ENCODE data around the gene POU5F1. TPM values are rescaled to one million over a fixed set of nuclear protein-coding genes. Genes with fewer than 3 reads are reported as not detected.

Gene POU5F1
- polyA plus RNA-seq, 1 of the 3 experiments (the other 2 are of a cell fraction) = not detected

- TF ChIP-seq GABPA (IDR thresholded peaks at IDR 0.05; ENCODE audit: low read depth) = no peak
- no peak for TF ChIP-seq CTCF (IDR thresholded peaks at IDR 0.05)
- peak; percentile 95 for TF ChIP-seq NFIC (IDR thresholded peaks at IDR 0.05; ENCODE audit: borderline replicate concordance)
- TF ChIP-seq TEAD4 (IDR thresholded peaks at IDR 0.05; ENCODE audit: borderline replicate concordance, insufficient read depth) = no peak
- no peak for TF ChIP-seq REST (IDR thresholded peaks at IDR 0.05; ENCODE audit: low read depth, low read length)
- TF ChIP-seq CHD2 (IDR thresholded peaks at IDR 0.05; ENCODE audit: low read length, partially characterized antibody) = no peak
- no peak for TF ChIP-seq ZBTB33 (IDR thresholded peaks at IDR 0.05; ENCODE audit: borderline replicate concordance, low read depth)
- TF ChIP-seq MEF2A (IDR thresholded peaks at IDR 0.05; ENCODE audit: borderline replicate concordance, low read depth) = no peak
- no peak for TF ChIP-seq TAF1 (IDR thresholded peaks at IDR 0.05; ENCODE audit: borderline replicate concordance, low read depth, low read length)
These were observed 47.4 kb downstream of the POU5F1 start (continued) for GRCh38 chr6:31122791-31123706.

- no peak overlapping the region for H3K4me3 ChIP-seq (ENCODE audit: low read depth in 2 of 2, low read length in 1 of 2)
- CTCF ChIA-PET = interaction anchor here (2.4 kb wide), 1 partner anchor 16 kb away, joined by 7 read pairs; no protein-coding TSS in a partner anchor
- H2AFZ ChIP-seq (ENCODE audit: low read depth) = no peak overlapping the region
- no peak overlapping the region for H3K4me2 ChIP-seq
- H3K27me3 ChIP-seq (ENCODE audit: insufficient read depth) = no peaks in the 10 kb centered on the region
- H3K4me1 ChIP-seq (ENCODE audit: control insufficient read depth in 1 of 2, insufficient read depth in 2 of 2, low read depth in 1 of 2, low read length in 1 of 2) = peaks cover 2 to 8% of the 10 kb centered on the region in 2 experiments; a peak in 2 of 4 replicates
- H3K27ac ChIP-seq (ENCODE audit: low read depth in 2 of 2, low read length in 1 of 2) = no peak overlapping the region
- H3K9me2 ChIP-seq = no peaks in the 10 kb centered on the region
- no peaks in the 10 kb centered on the region for H3K9me3 ChIP-seq
- peaks cover 3% of the 10 kb centered on the region for H3F3A ChIP-seq (replicated peaks; ENCODE audit: insufficient read depth)
- H4K20me1 ChIP-seq (ENCODE audit: insufficient read depth) = 0 out of 2 replicates have a peak, but pooled peaks cover 3% of the 10 kb centered on the region
- POLR2A ChIA-PET = no interaction called here
- H3K9ac ChIP-seq = no peak overlapping the region
- 76% methylated on average over 7 of the region's 12 CpGs for WGBS (ENCODE audit: low lambda C conversion rate)
- peaks cover 18% of the 10 kb centered on the region for H3K79me2 ChIP-seq (ENCODE audit: insufficient read depth)
- H3K36me3 ChIP-seq (replicated peaks in 1 of 2; ENCODE audit: control insufficient read depth in 1 of 2, insufficient read depth in 2 of 2, low read length in 1 of 2) = no peaks in the 10 kb centered on the region
- DNase-seq = no peak
- TF ChIP-seq MEF2A (IDR thresholded peaks at IDR 0.05; ENCODE audit: borderline replicate concordance, low read depth) = no peak
- TF ChIP-seq RCOR1 (IDR thresholded peaks at IDR 0.05; ENCODE audit: low read length) = no peak
- TF ChIP-seq CTCF (IDR thresholded peaks at IDR 0.05) = no peak
- TF ChIP-seq POLR2AphosphoS5 (IDR thresholded peaks at IDR 0.05; ENCODE audit: low read depth, low read length) = no peak
- no peak for TF ChIP-seq YY1 (IDR thresholded peaks at IDR 0.05; ENCODE audit: low read depth)
- TF ChIP-seq ZBTB33 (IDR thresholded peaks at IDR 0.05; ENCODE audit: borderline replicate concordance, low read depth) = no peak
- TF ChIP-seq GABPA (IDR thresholded peaks at IDR 0.05; ENCODE audit: low read depth) = no peak
- no peak for TF ChIP-seq RAD21 (IDR thresholded peaks at IDR 0.05; ENCODE audit: low read length)
- TF ChIP-seq EZH2phosphoT487 (IDR thresholded peaks at IDR 0.05; ENCODE audit: borderline replicate concordance, low read depth) = no peak
- TF ChIP-seq GATA2 (CRISPR knock-in tag; IDR thresholded peaks at IDR 0.05) = no peak
These were observed 49.2 kb downstream of the POU5F1 start for GRCh38 chr6:31121131-31121790.
